Measurements from ENCODE around the gene PRSS12.

PRSS12 gene

DNA sequence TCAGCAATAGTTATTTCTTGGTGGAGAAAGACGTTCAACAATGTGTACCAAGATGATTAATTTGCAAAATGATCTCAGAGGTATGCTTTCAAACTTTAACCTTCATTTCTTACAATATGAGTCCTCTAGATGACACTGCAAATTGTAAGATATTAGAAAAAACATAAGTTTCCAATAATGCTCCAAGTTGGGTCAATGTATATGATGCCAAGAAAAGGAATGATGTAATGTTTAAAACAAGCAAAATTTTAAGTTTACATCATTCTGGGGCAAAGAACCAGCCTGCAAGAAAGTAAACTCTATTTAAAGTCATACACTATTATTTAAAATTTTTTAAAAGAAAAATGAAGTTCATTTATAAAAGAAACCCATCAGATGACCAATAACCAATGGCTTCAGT, 56.1 kb downstream of the PRSS12 start:
- no peak for ATAC-seq
- TF ChIP-seq GLIS3 (CRISPR knock-in tag; IDR thresholded peaks at IDR 0.05) (no peak), SNAI2 (CRISPR knock-in tag; IDR thresholded peaks at IDR 0.05) (no peak), PPARA (CRISPR knock-in tag; IDR thresholded peaks at IDR 0.05; ENCODE audit: borderline replicate concordance) (no peak), CSDC2 (CRISPR knock-in tag; IDR thresholded peaks at IDR 0.05) (no peak), BACH2 (CRISPR knock-in tag; IDR thresholded peaks at IDR 0.05; ENCODE audit: borderline replicate concordance) (no peak), ISL1 (CRISPR knock-in tag; IDR thresholded peaks at IDR 0.05) (no peak), TOX (CRISPR knock-in tag; IDR thresholded peaks at IDR 0.05; ENCODE audit: borderline replicate concordance) (no peak)
- TF ChIP-seq, protein P1, sequence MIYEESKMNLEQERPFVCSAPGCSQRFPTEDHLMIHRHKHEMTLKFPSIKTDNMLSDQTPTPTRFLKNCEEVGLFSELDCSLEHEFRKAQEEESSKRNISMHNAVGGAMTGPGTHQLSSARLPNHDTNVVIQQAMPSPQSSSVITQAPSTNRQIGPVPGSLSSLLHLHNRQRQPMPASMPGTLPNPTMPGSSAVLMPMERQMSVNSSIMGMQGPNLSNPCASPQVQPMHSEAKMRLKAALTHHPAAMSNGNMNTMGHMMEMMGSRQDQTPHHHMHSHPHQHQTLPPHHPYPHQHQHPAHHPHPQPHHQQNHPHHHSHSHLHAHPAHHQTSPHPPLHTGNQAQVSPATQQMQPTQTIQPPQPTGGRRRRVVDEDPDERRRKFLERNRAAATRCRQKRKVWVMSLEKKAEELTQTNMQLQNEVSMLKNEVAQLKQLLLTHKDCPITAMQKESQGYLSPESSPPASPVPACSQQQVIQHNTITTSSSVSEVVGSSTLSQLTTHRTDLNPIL (CRISPR knock-in tag; IDR thresholded peaks at IDR 0.05; ENCODE audit: low read depth), result no peak

DNA sequence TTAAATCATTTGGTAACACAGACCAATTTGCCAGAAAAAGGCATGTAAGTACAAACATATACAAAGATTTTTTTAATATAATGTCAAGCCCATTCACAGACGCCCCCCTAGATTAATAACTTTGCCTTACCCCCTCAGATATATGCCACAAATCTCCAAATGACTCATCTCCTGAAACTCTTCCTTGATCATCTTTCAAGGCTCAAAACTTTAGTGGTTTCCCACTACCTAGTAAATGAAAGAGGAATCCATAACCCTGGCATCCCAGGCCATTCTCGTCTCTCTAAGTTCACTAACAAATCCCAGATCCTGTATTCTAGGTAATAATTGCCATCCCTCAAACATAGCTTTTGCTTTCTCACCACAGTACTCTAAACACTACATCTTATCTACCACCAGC, 61.9 kb downstream of the PRSS12 start:
- peak; percentile 49 for ATAC-seq
- TF ChIP-seq ISL1 (CRISPR knock-in tag; IDR thresholded peaks at IDR 0.05) (peak; percentile 30; the same call in 1 of the 2 replicates), TCF4 (CRISPR knock-in tag; IDR thresholded peaks at IDR 0.05; ENCODE audit: borderline replicate concordance) (no peak), ESRRG (CRISPR knock-in tag; IDR thresholded peaks at IDR 0.05) (no peak)

DNA sequence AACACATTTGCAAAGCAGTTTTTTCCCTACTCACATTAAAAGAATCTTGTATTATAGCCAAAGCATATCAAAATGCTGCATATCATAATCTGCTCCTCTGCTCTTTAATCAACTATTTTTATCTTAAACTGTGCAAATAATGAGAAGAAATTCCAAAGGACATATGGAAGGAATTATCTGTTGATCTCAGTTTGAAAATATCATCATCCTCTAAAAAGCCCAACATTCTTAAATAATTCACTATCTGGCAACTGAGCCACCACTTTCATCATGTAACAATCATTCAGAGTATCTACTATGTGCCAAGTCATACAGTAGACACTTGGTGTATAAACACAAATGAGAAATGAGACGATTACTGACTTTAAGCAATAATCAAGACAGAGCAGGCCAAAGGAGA, 63.0 kb downstream of the PRSS12 start:
- ATAC-seq, result peak; percentile 84
- TF ChIP-seq ISL1 (CRISPR knock-in tag; IDR thresholded peaks at IDR 0.05) (peak; percentile 98), TOX (CRISPR knock-in tag; IDR thresholded peaks at IDR 0.05; ENCODE audit: borderline replicate concordance) (0 out of 2 replicates have a peak, but pooled peaks have one; percentile 42), BACH2 (CRISPR knock-in tag; IDR thresholded peaks at IDR 0.05; ENCODE audit: borderline replicate concordance) (no peak)
- TF ChIP-seq, protein P1 (CRISPR knock-in tag; IDR thresholded peaks at IDR 0.05; ENCODE audit: low read depth), result peak; percentile 91
- TF ChIP-seq, protein P2, sequence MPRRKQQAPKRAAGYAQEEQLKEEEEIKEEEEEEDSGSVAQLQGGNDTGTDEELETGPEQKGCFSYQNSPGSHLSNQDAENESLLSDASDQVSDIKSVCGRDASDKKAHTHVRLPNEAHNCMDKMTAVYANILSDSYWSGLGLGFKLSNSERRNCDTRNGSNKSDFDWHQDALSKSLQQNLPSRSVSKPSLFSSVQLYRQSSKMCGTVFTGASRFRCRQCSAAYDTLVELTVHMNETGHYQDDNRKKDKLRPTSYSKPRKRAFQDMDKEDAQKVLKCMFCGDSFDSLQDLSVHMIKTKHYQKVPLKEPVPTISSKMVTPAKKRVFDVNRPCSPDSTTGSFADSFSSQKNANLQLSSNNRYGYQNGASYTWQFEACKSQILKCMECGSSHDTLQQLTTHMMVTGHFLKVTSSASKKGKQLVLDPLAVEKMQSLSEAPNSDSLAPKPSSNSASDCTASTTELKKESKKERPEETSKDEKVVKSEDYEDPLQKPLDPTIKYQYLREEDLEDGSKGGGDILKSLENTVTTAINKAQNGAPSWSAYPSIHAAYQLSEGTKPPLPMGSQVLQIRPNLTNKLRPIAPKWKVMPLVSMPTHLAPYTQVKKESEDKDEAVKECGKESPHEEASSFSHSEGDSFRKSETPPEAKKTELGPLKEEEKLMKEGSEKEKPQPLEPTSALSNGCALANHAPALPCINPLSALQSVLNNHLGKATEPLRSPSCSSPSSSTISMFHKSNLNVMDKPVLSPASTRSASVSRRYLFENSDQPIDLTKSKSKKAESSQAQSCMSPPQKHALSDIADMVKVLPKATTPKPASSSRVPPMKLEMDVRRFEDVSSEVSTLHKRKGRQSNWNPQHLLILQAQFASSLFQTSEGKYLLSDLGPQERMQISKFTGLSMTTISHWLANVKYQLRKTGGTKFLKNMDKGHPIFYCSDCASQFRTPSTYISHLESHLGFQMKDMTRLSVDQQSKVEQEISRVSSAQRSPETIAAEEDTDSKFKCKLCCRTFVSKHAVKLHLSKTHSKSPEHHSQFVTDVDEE (CRISPR knock-in tag; IDR thresholded peaks at IDR 0.05), result no peak

DNA sequence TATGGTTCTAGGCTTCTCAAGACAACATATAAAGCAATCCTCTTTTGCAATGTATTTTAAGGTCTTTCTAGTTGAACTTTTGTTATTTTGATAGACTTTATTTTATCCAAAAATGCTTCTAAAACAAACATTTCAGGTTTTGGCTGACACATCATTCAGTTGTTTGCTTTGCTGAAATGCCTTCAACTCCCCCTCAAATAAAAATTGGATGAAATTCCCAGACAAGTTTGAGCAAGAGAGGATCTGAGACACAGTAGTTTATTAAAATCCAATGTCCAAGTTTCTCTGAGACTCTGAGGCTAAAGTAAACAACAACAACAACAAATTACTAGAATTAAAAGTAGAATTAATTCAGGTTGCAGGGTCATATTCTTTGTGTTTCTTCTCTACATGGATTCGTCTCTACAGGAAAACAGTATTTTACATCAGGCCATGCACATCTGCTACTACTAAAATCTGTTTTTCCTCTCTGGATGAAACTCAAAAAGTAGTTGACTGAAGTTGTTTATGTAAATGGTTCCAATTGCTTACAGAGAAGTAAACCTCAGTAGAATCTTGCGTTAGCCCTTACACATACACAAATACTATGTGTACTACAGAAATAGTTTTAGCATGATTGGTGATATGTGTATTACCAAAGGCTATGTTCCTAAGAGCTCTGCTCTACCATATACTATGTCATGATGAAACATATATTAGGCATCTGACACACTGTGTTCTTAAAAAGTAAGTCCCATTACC, 64.9 kb downstream of the PRSS12 start:
- ATAC-seq, result no peak
- TF ChIP-seq ZNF8 (CRISPR knock-in tag; IDR thresholded peaks at IDR 0.05) (no peak), ZFP3 (CRISPR knock-in tag; IDR thresholded peaks at IDR 0.05) (no peak)

DNA sequence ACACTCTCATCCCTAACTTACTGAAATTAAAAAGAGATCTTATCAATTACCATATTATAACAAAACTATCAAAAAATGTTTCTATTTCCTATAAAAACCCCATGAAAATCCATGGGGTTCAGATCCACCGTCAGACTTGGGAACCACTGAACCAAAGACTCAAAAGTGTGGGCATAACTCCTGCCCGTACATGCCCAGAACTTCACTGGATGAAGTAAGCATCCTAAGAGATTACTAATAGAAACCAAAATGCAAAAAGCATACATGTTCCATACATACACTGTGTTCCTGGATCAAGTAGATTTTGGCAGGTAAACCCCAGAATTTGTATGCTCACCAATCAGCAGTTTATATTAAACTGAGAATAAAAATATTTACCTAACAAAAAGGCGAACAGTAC, 66.1 kb downstream of the PRSS12 start:
- ATAC-seq, result no peak
- TF ChIP-seq ISL1 (CRISPR knock-in tag; IDR thresholded peaks at IDR 0.05) (no peak), ZFP30 (CRISPR knock-in tag; IDR thresholded peaks at IDR 0.05) (no peak), RARB (CRISPR knock-in tag; IDR thresholded peaks at IDR 0.05) (no peak), ARNTL (CRISPR knock-in tag; IDR thresholded peaks at IDR 0.05; ENCODE audit: borderline replicate concordance, low read depth) (no peak), ZNF8 (CRISPR knock-in tag; IDR thresholded peaks at IDR 0.05) (no peak), ZFP3 (CRISPR knock-in tag; IDR thresholded peaks at IDR 0.05) (no peak)
- TF ChIP-seq, protein P1 (CRISPR knock-in tag; IDR thresholded peaks at IDR 0.05; ENCODE audit: low read depth), result no peak

DNA sequence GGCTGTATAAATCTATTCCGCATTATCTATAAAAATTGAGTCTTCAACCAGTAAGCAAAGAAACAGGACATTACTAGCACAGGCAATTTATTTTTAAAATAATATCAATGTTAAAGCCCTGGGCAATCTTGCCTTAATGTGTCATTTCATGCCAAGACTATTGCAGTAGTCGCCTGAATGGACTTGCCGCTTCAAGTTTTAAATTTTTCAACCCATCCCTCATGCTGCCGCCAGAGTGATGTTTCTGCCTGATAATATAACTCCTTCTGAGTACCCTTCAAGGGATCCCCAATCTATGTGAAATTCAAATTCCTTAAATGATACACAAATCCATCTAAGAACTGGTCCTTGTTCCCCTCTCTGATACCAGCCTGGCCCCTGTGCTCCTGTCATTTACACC, 66.9 kb downstream of the PRSS12 start:
- ATAC-seq, result no peak
- TF ChIP-seq ZFP30 (CRISPR knock-in tag; IDR thresholded peaks at IDR 0.05) (no peak), ZNF565 (CRISPR knock-in tag; conservative IDR thresholded peaks at IDR 0.05; ENCODE audit: low read depth) (no peak), ZNF70 (CRISPR knock-in tag; IDR thresholded peaks at IDR 0.05) (no peak)
- TF ChIP-seq, protein P3, sequence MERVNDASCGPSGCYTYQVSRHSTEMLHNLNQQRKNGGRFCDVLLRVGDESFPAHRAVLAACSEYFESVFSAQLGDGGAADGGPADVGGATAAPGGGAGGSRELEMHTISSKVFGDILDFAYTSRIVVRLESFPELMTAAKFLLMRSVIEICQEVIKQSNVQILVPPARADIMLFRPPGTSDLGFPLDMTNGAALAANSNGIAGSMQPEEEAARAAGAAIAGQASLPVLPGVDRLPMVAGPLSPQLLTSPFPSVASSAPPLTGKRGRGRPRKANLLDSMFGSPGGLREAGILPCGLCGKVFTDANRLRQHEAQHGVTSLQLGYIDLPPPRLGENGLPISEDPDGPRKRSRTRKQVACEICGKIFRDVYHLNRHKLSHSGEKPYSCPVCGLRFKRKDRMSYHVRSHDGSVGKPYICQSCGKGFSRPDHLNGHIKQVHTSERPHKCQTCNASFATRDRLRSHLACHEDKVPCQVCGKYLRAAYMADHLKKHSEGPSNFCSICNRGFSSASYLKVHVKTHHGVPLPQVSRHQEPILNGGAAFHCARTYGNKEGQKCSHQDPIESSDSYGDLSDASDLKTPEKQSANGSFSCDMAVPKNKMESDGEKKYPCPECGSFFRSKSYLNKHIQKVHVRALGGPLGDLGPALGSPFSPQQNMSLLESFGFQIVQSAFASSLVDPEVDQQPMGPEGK (CRISPR knock-in tag; IDR thresholded peaks at IDR 0.05; ENCODE audit: borderline replicate concordance), result no peak
